ENCODE results near the gene ANXA5.

ANXA5 gene

GRCh38 chr4:121642876-121643585, 53.7 kb downstream of the ANXA5 start:
- DNase-seq (ENCODE audit: low spot score) = no peak

- DNase-seq (ENCODE audit: low spot score) = no peak
Observed at GRCh38 chr4:121642292-121642691, 54.5 kb downstream of the ANXA5 start.

- no peak for DNase-seq (ENCODE audit: low spot score)
Observed at GRCh38 chr4:121633653-121634052, 63.1 kb downstream of the ANXA5 start.

GRCh38 chr4:121632636-121633035, 64.1 kb downstream of the ANXA5 start:
- DNase-seq (ENCODE audit: low spot score) = no peak
